Measurements from ENCODE around the gene SORBS1.

Gene SORBS1

DNA sequence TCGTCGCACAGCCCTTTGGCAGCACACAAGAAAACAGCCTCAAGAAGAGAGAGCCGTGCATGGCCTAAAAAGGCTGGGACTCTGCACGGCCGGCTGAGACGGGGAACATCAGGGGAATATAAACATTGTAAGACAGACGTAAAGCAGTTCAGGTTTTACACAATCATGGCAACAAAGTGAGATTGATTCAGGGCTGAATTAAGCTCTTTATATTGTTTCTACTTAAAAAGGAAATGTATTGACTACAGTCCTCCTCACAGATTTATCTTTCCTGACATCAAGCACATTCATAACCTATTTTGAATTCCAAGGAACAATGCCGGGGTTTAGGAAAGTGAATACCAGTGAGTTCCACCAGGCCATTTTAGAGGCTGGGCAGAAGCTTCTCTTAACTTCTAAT is 25.2 kb downstream of the SORBS1 start:
- Histone ChIP-seq H3K36me3 (ENCODE audit: low read length) (no peaks in the 10 kb centered on the region), H3K9me3 (ENCODE audit: insufficient read depth, low read length) (no peaks in the 10 kb centered on the region), H2AFZ (ENCODE audit: low read depth, low read length, severe bottlenecking) (no peak overlapping the region), H3K27ac (ENCODE audit: low read depth, low read length) (no peak overlapping the region), H3K79me2 (ENCODE audit: insufficient read depth, low read length) (no peaks in the 10 kb centered on the region), H4K20me1 (ENCODE audit: low read depth, low read length) (no peaks in the 10 kb centered on the region), H3K4me3 (ENCODE audit: insufficient read depth, low read length, poor library complexity, severe bottlenecking) (no peak overlapping the region), H3F3A (ENCODE audit: insufficient read depth) (no peaks in the 10 kb centered on the region), H3K9me2 (replicated peaks; ENCODE audit: insufficient read depth, low read length) (no peaks in the 10 kb centered on the region), H3K4me2 (ENCODE audit: low read depth, low read length, poor library complexity, severe bottlenecking) (no peak overlapping the region), H3K9ac (ENCODE audit: low read length) (no peak overlapping the region), H3K27me3 (ENCODE audit: low read length) (no peaks in the 10 kb centered on the region)
- TF ChIP-seq, protein P1, sequence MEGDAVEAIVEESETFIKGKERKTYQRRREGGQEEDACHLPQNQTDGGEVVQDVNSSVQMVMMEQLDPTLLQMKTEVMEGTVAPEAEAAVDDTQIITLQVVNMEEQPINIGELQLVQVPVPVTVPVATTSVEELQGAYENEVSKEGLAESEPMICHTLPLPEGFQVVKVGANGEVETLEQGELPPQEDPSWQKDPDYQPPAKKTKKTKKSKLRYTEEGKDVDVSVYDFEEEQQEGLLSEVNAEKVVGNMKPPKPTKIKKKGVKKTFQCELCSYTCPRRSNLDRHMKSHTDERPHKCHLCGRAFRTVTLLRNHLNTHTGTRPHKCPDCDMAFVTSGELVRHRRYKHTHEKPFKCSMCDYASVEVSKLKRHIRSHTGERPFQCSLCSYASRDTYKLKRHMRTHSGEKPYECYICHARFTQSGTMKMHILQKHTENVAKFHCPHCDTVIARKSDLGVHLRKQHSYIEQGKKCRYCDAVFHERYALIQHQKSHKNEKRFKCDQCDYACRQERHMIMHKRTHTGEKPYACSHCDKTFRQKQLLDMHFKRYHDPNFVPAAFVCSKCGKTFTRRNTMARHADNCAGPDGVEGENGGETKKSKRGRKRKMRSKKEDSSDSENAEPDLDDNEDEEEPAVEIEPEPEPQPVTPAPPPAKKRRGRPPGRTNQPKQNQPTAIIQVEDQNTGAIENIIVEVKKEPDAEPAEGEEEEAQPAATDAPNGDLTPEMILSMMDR (IDR thresholded peaks at IDR 0.05; ENCODE audit: insufficient read depth, low read length, poor library complexity, severe bottlenecking) = no peak
- TF ChIP-seq EZH2phosphoT487 (conservative IDR thresholded peaks at IDR 0.05; ENCODE audit: low read length) = no peak

DNA sequence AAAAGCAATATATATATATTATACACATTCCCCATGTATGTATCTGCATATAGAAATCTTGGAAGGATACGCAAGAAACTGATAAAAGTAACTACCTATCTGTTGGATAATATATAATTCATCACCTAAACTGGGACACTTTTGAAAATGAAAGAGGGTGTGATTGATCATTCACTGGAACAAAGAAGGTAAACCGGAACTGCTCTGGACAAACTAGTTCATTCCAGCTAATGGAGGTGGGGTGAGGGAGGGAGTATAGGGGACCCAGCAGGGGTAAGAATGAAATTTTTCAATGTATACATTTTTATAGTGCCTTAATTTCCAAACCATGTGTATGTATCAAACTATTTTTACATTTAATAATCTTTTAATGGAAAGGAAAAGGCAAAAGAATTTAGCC is 25.6 kb downstream of the SORBS1 start:
- TF ChIP-seq, protein P1 (IDR thresholded peaks at IDR 0.05; ENCODE audit: insufficient read depth, low read length, poor library complexity, severe bottlenecking) = no peak
- no peak for TF ChIP-seq EZH2phosphoT487 (conservative IDR thresholded peaks at IDR 0.05; ENCODE audit: low read length)
- Histone ChIP-seq H3K9me2 (replicated peaks; ENCODE audit: insufficient read depth, low read length) (no peaks in the 10 kb centered on the region), H3F3A (ENCODE audit: insufficient read depth) (no peaks in the 10 kb centered on the region), H3K4me2 (ENCODE audit: low read depth, low read length, poor library complexity, severe bottlenecking) (no peak overlapping the region), H3K4me3 (ENCODE audit: insufficient read depth, low read length, poor library complexity, severe bottlenecking) (no peak overlapping the region), H3K36me3 (ENCODE audit: low read length) (no peaks in the 10 kb centered on the region), H3K27ac (ENCODE audit: low read depth, low read length) (no peak overlapping the region), H2AFZ (ENCODE audit: low read depth, low read length, severe bottlenecking) (no peak overlapping the region), H3K27me3 (ENCODE audit: low read length) (no peaks in the 10 kb centered on the region), H4K20me1 (ENCODE audit: low read depth, low read length) (no peaks in the 10 kb centered on the region), H3K9ac (ENCODE audit: low read length) (no peak overlapping the region), H3K9me3 (ENCODE audit: insufficient read depth, low read length) (no peaks in the 10 kb centered on the region), H3K79me2 (ENCODE audit: insufficient read depth, low read length) (no peaks in the 10 kb centered on the region)

DNA sequence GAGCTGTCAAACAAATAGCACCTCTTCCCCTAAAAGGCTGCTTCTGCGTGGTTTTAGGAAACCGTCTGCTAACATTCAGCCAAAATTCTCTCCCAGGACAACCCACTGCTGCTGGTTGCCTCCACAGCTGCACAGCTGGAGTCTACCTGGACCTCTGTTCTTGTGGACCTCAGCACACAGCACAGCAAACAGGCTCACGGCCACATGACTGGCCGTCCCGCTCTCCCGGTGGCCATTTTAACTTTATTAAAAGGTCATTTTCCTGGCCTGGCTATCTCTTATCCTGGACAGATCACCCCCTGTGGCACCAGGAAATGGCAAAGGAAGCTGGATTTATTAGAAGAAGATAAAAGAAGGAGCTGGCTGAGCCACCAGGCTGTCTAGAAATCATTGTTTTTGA is 27.6 kb downstream of the SORBS1 start:
- Histone ChIP-seq H3K27ac (ENCODE audit: low read depth, low read length) (no peak overlapping the region), H3K27me3 (ENCODE audit: low read length) (no peaks in the 10 kb centered on the region), H3K4me2 (ENCODE audit: low read depth, low read length, poor library complexity, severe bottlenecking) (no peak overlapping the region), H4K20me1 (ENCODE audit: low read depth, low read length) (no peaks in the 10 kb centered on the region), H3K4me3 (ENCODE audit: insufficient read depth, low read length, poor library complexity, severe bottlenecking) (no peak overlapping the region), H3K9me3 (ENCODE audit: insufficient read depth, low read length) (no peaks in the 10 kb centered on the region), H3K36me3 (ENCODE audit: low read length) (no peaks in the 10 kb centered on the region), H3K79me2 (ENCODE audit: insufficient read depth, low read length) (no peaks in the 10 kb centered on the region), H3K9ac (ENCODE audit: low read length) (no peak overlapping the region), H3K9me2 (replicated peaks; ENCODE audit: insufficient read depth, low read length) (no peaks in the 10 kb centered on the region), H2AFZ (ENCODE audit: low read depth, low read length, severe bottlenecking) (no peak overlapping the region), H3F3A (ENCODE audit: insufficient read depth) (no peaks in the 10 kb centered on the region)
- no peak for TF ChIP-seq EZH2phosphoT487 (conservative IDR thresholded peaks at IDR 0.05; ENCODE audit: low read length)
- TF ChIP-seq, protein P1 (IDR thresholded peaks at IDR 0.05; ENCODE audit: insufficient read depth, low read length, poor library complexity, severe bottlenecking) = no peak

Measured in SU-DHL-6 (cell line).